ENCODE data around the gene MCTS1.
A peak's percentile ranks its signal among the peaks of the same experiment; 100 is the strongest.
"Not testable (repeated sequence)": the region's sequence is repeated elsewhere in the genome, so short reads cannot be mapped to it uniquely, and the experiment has no call there.

MCTS1 gene

DNA sequence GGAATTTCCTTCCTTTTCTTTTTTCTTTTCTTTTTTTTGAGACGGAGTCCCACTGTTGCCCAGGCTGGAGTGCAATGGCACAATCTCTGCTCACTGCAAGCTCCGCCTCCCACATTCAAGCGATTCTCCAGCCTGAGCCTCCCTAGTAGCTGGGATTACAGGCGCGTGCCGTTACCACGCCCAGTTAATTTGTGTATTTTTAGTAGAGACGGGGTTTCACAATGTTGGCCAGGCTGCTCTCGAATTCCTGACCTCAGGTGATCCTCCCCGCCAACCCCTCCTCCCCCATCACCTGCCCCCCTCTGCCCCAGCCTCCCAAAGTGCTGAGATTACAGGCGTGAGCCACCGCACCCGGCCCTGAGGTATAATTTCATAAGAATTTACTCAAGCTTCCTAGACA, 30.1 kb upstream of the MCTS1 start:
- H2BK15ac ChIP-seq (ENCODE audit: low read depth, poor library complexity, severe bottlenecking); H3K4me1 ChIP-seq (ENCODE audit: control insufficient read depth, insufficient read depth, low read depth, low read length); H3K4me3 ChIP-seq (ENCODE audit: insufficient read depth in 1 of 2, low read depth in 1 of 2, low read length in 2 of 2); H3K4ac ChIP-seq (ENCODE audit: low read depth in 1 of 2, low read length in 2 of 2); H4K91ac ChIP-seq (ENCODE audit: low read length); H2BK120ac ChIP-seq (ENCODE audit: low read depth, low read length); H3K79me1 ChIP-seq (replicated peaks; ENCODE audit: low read length, poor library complexity, severe bottlenecking); H3K27ac ChIP-seq (ENCODE audit: low read length, poor library complexity, severe bottlenecking); H3K9me3 ChIP-seq (ENCODE audit: control insufficient read depth, low read length); H2BK12ac ChIP-seq (ENCODE audit: low read length in 2 of 2); H2BK5ac ChIP-seq (ENCODE audit: low read depth, low read length, poor library complexity, severe bottlenecking); H3K36me3 ChIP-seq (ENCODE audit: control insufficient read depth in 1 of 2, insufficient read depth in 2 of 2, low read depth in 1 of 2, low read length in 2 of 2); H3K4me2 ChIP-seq (ENCODE audit: low read length, poor library complexity, severe bottlenecking); DNase-seq; H2AFZ ChIP-seq (ENCODE audit: low read depth, low read length); H3K9ac ChIP-seq (ENCODE audit: low read length); H3K23ac ChIP-seq (ENCODE audit: low read length in 2 of 2); H3K14ac ChIP-seq (ENCODE audit: low read length in 2 of 2); H4K8ac ChIP-seq (ENCODE audit: low read length); H3K27me3 ChIP-seq (ENCODE audit: control insufficient read depth in 1 of 2, insufficient read depth in 1 of 2, low read length in 2 of 2); H3K18ac ChIP-seq (ENCODE audit: low read depth in 1 of 2, low read length in 2 of 2); H2AK5ac ChIP-seq (ENCODE audit: low read length, severe bottlenecking): not testable (repeated sequence)
- no CpG with 5 or more reads among the region's 13 CpGs for WGBS

DNA sequence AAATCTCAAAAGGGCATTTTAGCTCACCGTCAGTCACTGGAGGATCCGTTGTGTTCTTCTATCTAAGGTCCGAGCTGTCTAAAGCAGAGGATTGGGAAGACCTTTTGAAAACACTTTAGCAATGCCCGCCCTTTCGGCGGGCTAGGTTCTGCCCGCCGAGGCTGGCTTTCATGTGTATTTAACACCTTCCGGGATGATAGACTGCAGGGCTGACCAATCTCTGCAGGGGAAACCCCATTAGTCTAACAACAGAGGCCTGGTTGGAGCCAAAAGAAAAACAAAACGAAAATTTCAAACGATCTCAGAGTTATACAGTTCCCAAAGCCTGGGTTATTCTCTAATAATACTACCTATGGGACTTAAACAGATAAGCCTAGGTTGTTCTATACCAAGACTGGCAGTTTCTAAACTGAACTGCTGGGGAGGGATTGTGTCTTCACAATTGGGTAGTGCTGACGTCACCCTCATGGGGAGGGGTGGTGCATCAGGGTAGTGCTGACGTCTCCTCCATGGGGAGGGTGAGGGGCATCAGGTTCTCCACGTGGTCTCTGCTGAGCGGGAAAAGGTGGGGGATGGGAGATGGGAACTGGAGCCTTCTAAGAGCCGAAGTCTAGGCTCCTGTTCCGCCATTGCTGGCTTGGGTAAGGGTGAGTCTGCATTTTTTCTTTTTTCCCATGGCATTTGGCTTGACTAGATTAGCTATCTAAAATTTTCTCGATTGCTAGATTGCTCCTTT, 28.4 kb upstream of the MCTS1 start:
- H3K18ac ChIP-seq (ENCODE audit: low read depth in 1 of 2, low read length in 2 of 2): no peak overlapping the region
- no peak overlapping the region for H2BK120ac ChIP-seq (ENCODE audit: low read depth, low read length)
- H3K36me3 ChIP-seq (ENCODE audit: control insufficient read depth in 1 of 2, insufficient read depth in 2 of 2, low read depth in 1 of 2, low read length in 2 of 2): no peaks in the 10 kb centered on the region
- no peak overlapping the region for H3K23ac ChIP-seq (ENCODE audit: low read length in 2 of 2)
- no peaks in the 10 kb centered on the region for H3K4me1 ChIP-seq (ENCODE audit: control insufficient read depth, insufficient read depth, low read depth, low read length)
- H3K4me2 ChIP-seq (ENCODE audit: low read length, poor library complexity, severe bottlenecking): no peak overlapping the region
- H3K4me3 ChIP-seq (ENCODE audit: insufficient read depth in 1 of 2, low read depth in 1 of 2, low read length in 2 of 2): no peak overlapping the region
- no peak overlapping the region for H2BK5ac ChIP-seq (ENCODE audit: low read depth, low read length, poor library complexity, severe bottlenecking)
- no peak overlapping the region for H2AK5ac ChIP-seq (ENCODE audit: low read length, severe bottlenecking)
- no peak overlapping the region for H2BK15ac ChIP-seq (ENCODE audit: low read depth, poor library complexity, severe bottlenecking)
- DNase-seq: no peak
- H3K79me1 ChIP-seq (replicated peaks; ENCODE audit: low read length, poor library complexity, severe bottlenecking): no peaks in the 10 kb centered on the region
- H3K14ac ChIP-seq (ENCODE audit: low read length in 2 of 2): no peak overlapping the region
- H4K91ac ChIP-seq (ENCODE audit: low read length): no peak overlapping the region
- no peak overlapping the region for H3K9ac ChIP-seq (ENCODE audit: low read length)
- no peak overlapping the region for H4K8ac ChIP-seq (ENCODE audit: low read length)
- H3K9me3 ChIP-seq (ENCODE audit: control insufficient read depth, low read length): no peaks in the 10 kb centered on the region
- no peak overlapping the region for H3K27ac ChIP-seq (ENCODE audit: low read length, poor library complexity, severe bottlenecking)
- H2BK12ac ChIP-seq (ENCODE audit: low read length in 2 of 2): no peak overlapping the region
- H3K4ac ChIP-seq (ENCODE audit: low read depth in 1 of 2, low read length in 2 of 2): no peak overlapping the region
- WGBS: 82% methylated on average over 15 of the region's 18 CpGs
- no peaks in the 10 kb centered on the region for H3K27me3 ChIP-seq (ENCODE audit: control insufficient read depth in 1 of 2, insufficient read depth in 1 of 2, low read length in 2 of 2)
- no peak overlapping the region for H2AFZ ChIP-seq (ENCODE audit: low read depth, low read length)

DNA sequence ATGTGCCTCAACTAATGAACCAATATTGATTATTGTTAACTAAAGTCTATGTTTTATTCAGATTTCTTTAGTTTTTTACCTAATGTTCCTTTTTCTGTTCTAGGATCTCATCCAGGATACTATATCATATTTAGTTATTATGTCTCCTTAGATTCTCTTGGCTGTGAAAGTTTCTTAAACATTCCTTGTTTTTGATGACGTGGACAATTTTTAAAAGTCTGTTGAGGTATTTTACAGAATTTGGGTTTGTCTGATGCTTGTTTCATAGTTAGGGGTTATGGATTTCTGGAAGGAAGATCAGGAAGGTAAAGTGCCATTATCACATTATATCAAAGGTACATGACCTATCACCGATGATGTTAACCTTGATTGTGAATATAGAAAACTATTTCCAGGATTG, 18.2 kb upstream of the MCTS1 start:
- no peak overlapping the region for H3K27ac ChIP-seq (ENCODE audit: low read length, poor library complexity, severe bottlenecking)
- H3K18ac ChIP-seq (ENCODE audit: low read depth in 1 of 2, low read length in 2 of 2): no peak overlapping the region
- no peak overlapping the region for H3K23ac ChIP-seq (ENCODE audit: low read length in 2 of 2)
- H2BK12ac ChIP-seq (ENCODE audit: low read length in 2 of 2): no peak overlapping the region
- no peak overlapping the region for H2BK15ac ChIP-seq (ENCODE audit: low read depth, poor library complexity, severe bottlenecking)
- H3K4me1 ChIP-seq (ENCODE audit: control insufficient read depth, insufficient read depth, low read depth, low read length): no peaks in the 10 kb centered on the region
- no peaks in the 10 kb centered on the region for H3K27me3 ChIP-seq (ENCODE audit: control insufficient read depth in 1 of 2, insufficient read depth in 1 of 2, low read length in 2 of 2)
- no peak overlapping the region for H2AFZ ChIP-seq (ENCODE audit: low read depth, low read length)
- H3K79me1 ChIP-seq (replicated peaks; ENCODE audit: low read length, poor library complexity, severe bottlenecking): no peaks in the 10 kb centered on the region
- no peaks in the 10 kb centered on the region for H3K9me3 ChIP-seq (ENCODE audit: control insufficient read depth, low read length)
- H2BK120ac ChIP-seq (ENCODE audit: low read depth, low read length): no peak overlapping the region
- no peak overlapping the region for H3K4me2 ChIP-seq (ENCODE audit: low read length, poor library complexity, severe bottlenecking)
- DNase-seq: no peak
- no peaks in the 10 kb centered on the region for H3K36me3 ChIP-seq (ENCODE audit: control insufficient read depth in 1 of 2, insufficient read depth in 2 of 2, low read depth in 1 of 2, low read length in 2 of 2)
- no peak overlapping the region for H2BK5ac ChIP-seq (ENCODE audit: low read depth, low read length, poor library complexity, severe bottlenecking)
- H4K91ac ChIP-seq (ENCODE audit: low read length): no peak overlapping the region
- no peak overlapping the region for H4K8ac ChIP-seq (ENCODE audit: low read length)
- H3K4me3 ChIP-seq (ENCODE audit: insufficient read depth in 1 of 2, low read depth in 1 of 2, low read length in 2 of 2): no peak overlapping the region
- H3K4ac ChIP-seq (ENCODE audit: low read depth in 1 of 2, low read length in 2 of 2): no peak overlapping the region
- H2AK5ac ChIP-seq (ENCODE audit: low read length, severe bottlenecking): no peak overlapping the region
- WGBS: no CpG with 5 or more reads among the region's 2 CpGs
- no peak overlapping the region for H3K14ac ChIP-seq (ENCODE audit: low read length in 2 of 2)
- no peak overlapping the region for H3K9ac ChIP-seq (ENCODE audit: low read length)

DNA sequence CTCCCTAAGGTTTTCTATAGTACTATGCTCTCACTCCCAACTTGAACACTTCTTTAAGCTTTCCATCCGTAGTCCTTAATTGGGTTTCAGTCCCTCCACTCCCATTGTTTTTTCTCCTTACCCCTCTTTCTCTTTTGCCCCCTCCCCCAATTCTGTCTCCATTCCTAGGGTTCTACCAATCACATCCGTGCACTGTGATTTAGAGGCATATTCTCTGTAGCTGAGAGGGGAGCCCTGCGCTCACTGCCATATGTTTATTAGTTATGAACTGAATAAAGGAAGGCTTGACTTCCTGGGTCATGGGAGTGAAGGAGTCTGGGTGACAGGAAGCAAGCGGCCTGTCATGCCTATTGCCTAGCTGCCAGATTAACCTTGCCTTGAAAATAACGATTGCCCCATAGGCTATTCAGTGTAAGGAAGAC, 471 bp downstream of the MCTS1 start:
- H4K8ac ChIP-seq (ENCODE audit: low read length): no peak overlapping the region
- no peak overlapping the region for H2BK15ac ChIP-seq (ENCODE audit: low read depth, poor library complexity, severe bottlenecking)
- peak overlapping the region; percentile 65 to 89 for H3K4me3 ChIP-seq (ENCODE audit: insufficient read depth in 1 of 2, low read depth in 1 of 2, low read length in 2 of 2)
- H3K4ac ChIP-seq (ENCODE audit: low read depth in 1 of 2, low read length in 2 of 2): peak overlapping the region in 1 of 2 experiments; percentile 88
- H3K9ac ChIP-seq (ENCODE audit: low read length): peak overlapping the region; percentile 97
- H3K14ac ChIP-seq (ENCODE audit: low read length in 2 of 2): no peak overlapping the region
- no peak overlapping the region for H2BK5ac ChIP-seq (ENCODE audit: low read depth, low read length, poor library complexity, severe bottlenecking)
- H3K23ac ChIP-seq (ENCODE audit: low read length in 2 of 2): no peak overlapping the region
- H2AFZ ChIP-seq (ENCODE audit: low read depth, low read length): no peak overlapping the region
- WGBS: 0% methylated on average over 4 of the region's 5 CpGs
- DNase-seq: peak; percentile 61
- peak overlapping the region; percentile 59 for H2AK5ac ChIP-seq (ENCODE audit: low read length, severe bottlenecking)
- H3K9me3 ChIP-seq (ENCODE audit: control insufficient read depth, low read length): no peaks in the 10 kb centered on the region
- H3K4me1 ChIP-seq (ENCODE audit: control insufficient read depth, insufficient read depth, low read depth, low read length): no peaks in the 10 kb centered on the region
- H3K18ac ChIP-seq (ENCODE audit: low read depth in 1 of 2, low read length in 2 of 2): peak overlapping the region; percentile 19 to 88
- H4K91ac ChIP-seq (ENCODE audit: low read length): no peak overlapping the region
- H2BK120ac ChIP-seq (ENCODE audit: low read depth, low read length): no peak overlapping the region
- H3K36me3 ChIP-seq (ENCODE audit: control insufficient read depth in 1 of 2, insufficient read depth in 2 of 2, low read depth in 1 of 2, low read length in 2 of 2): peaks cover 2 to 19% of the 10 kb centered on the region in 2 experiments
- no peaks in the 10 kb centered on the region for H3K27me3 ChIP-seq (ENCODE audit: control insufficient read depth in 1 of 2, insufficient read depth in 1 of 2, low read length in 2 of 2)
- H3K79me1 ChIP-seq (replicated peaks; ENCODE audit: low read length, poor library complexity, severe bottlenecking): no peaks in the 10 kb centered on the region
- peak overlapping the region; percentile 56 for H3K4me2 ChIP-seq (ENCODE audit: low read length, poor library complexity, severe bottlenecking)
- peak overlapping the region in 1 of 2 experiments; percentile 66 for H2BK12ac ChIP-seq (ENCODE audit: low read length in 2 of 2)
- H3K27ac ChIP-seq (ENCODE audit: low read length, poor library complexity, severe bottlenecking): peak overlapping the region; percentile 93
